GM12873 (cell line): Measurements from ENCODE around the gene GPR62.

ENCODE experiments used
- TF ChIP-seq, protein P1 (sequence below): IDR thresholded peaks from 2 replicates; pipeline ENCODE4 v1.5.1; 2012; ENCODE audit warnings: low read depth, mild to moderate bottlenecking, moderate library complexity, low read length, control low read depth; ENCODE audit not compliant: insufficient read depth; ENCODE audit errors: missing control alignments

The GPR62 gene

GRCh38 chr3:51961011-51961410, 5.8 kb downstream of the GPR62 start:
- TF ChIP-seq, protein P1, sequence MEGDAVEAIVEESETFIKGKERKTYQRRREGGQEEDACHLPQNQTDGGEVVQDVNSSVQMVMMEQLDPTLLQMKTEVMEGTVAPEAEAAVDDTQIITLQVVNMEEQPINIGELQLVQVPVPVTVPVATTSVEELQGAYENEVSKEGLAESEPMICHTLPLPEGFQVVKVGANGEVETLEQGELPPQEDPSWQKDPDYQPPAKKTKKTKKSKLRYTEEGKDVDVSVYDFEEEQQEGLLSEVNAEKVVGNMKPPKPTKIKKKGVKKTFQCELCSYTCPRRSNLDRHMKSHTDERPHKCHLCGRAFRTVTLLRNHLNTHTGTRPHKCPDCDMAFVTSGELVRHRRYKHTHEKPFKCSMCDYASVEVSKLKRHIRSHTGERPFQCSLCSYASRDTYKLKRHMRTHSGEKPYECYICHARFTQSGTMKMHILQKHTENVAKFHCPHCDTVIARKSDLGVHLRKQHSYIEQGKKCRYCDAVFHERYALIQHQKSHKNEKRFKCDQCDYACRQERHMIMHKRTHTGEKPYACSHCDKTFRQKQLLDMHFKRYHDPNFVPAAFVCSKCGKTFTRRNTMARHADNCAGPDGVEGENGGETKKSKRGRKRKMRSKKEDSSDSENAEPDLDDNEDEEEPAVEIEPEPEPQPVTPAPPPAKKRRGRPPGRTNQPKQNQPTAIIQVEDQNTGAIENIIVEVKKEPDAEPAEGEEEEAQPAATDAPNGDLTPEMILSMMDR, result no peak

DNA sequence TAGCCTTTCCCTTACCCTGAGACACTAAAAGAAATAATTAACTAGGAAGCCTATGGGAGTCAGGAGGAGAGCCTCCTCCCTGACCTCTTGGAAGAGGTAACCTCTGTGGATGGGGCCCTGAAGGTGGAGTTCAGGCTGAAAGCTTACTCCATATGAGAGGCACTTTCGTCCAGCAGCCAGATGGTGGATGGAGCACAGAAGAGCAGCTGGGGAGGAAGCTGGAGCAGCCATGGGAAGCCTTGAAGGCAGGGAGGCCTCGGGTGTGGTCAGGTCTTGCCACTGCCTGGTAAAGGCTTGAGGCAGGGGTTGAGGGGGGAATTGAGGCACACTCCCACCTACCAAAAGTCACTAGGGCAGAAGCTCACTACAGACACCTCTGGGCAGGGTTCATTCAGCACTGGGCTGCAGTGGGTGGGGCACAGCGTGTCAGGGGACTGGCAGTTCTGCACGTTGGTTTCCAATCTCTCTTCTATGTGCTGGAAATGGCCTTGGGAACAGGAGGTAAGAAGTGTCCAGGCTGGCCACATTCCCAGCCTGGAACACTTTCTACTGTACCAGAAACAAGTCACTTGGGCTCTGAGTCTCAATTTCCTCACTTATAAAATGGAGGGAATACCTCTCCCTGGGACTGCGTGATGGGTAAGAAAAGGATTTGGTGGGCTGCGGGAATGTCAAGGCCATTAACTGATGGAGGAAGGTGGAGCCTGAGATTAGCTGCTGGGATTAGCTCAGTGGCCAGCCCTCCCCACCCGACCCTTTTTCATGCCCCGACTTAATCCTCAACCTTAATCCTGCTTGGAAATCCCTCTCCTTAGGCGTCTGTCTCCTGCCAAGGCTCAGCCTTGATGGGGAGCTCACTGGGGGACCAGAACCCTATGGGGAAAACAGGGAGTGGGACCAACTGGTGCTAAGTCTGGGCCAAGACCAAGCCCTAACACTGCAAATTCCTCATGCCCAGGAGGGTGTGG, 6.7 kb downstream of the GPR62 start:
- TF ChIP-seq, protein P1, result no peak

DNA sequence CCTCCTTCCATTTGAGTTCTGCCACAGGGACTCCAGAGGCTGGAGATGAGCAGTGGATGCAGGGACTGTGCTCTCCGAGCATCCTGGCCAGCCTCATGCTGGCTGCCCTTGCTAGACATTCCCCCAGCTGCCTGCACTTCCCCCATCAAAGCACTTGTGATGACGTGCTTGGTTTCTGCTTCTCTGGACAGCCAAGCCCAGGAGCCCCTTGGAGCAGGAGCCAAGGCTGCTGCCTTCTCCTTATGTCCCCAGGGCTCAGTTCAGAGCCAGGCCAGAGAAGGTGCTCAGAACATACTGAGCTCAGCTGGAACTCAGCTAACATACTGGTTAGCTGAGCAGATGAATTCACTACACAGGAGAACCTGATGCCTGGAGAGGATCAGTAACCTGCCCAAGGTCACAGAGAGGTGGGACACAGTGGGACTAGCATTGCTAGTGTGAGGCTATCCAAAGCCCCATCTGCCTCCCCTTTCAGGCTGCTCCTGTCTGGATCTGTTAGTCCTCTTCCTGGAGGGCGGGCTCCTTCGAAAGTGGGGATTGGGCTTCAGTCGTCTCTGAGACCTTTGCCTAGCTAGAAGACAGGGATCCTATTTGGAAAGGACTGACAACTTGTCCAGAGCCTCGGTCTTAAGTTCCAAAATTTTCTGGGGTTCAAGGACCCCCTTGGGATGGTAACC, 7.8 kb downstream of the GPR62 start:
- TF ChIP-seq, protein P1, result no peak

DNA sequence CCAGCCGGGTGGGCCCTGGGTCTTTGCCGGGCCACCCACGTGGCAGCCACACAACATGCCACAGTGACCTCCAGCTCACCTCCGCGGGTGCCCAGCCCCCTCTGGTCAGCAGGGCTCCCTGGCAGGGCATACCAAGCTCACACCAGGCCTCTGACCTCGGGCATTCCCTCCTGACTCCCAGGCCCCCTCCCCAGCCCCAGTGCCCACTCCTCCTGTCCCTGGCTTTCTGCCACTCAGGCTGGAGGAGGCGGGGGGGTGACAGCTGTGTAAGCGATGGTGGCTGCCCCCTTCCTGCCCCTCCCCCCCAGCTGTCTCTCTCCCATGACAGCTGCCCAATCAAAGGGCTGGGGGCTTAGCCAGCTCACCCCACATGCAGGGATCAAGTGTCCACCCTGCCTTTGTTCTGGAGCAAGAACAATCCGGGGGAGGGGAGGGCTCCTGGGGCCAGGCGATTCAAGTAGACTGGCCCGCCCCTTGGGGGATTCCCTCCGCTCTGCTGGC, 8.8 kb downstream of the GPR62 start:
- TF ChIP-seq, protein P1, result no peak

- TF ChIP-seq, protein P1, result no peak
Measured at GRCh38 chr3:51964521-51964920, 9.3 kb downstream of the GPR62 start.

GRCh38 chr3:51966016-51966415, 10.8 kb downstream of the GPR62 start:
- TF ChIP-seq, protein P1, result no peak

- TF ChIP-seq, protein P1, result no peak
Measured at GRCh38 chr3:51966486-51966885, 11.3 kb downstream of the GPR62 start.
